HG02981 (cell line): ENCODE measurements around the gene FKBP1A.

Experiments used
- ATAC-seq: cut with Tn5 transposase; IDR thresholded peaks from one replicate; pipeline ENCODE4 v1.9.1; 2021; ENCODE audit warnings: mild to moderate bottlenecking, moderate library complexity; ENCODE audit not compliant: unreplicated experiment

Gene FKBP1A

DNA sequence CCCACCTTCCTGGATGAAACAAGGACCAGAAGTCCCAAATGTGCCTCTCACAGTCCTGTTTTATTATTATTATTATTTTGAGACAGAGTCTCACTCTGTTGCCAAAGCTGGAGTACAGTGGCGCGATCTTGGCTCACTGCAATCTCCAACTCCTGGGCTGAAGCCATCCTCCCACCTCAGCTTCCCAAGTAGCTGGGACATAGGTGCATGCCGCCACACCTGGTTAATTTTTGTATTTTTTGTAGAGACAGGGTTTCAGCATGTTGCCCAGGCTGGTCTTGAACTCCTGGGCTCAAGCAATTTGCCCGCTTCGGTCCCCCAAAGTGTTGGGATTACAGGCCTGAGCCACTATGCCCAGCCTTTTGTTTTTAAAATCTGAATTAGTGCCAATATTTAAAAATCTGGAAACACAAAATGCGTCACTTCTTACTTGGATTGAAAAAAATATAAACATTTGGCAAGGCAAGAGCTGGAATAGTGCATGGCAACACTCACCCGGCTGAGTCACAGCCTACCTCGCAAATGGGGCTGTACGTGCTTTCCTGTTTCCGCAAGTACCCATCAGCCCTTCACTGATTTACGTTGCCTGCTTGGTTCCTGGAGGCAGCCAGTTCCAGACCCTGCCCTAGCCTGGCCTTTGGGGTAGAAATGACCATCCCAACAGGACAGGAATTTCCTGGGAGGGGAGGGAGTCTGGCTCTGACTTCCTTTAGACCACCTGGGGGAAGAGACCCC, 70.2 kb downstream of the FKBP1A start:
- no peak for ATAC-seq

- no peak for ATAC-seq
These were observed 71.3 kb downstream of the FKBP1A start for GRCh38 chr20:1321654-1321939.

DNA sequence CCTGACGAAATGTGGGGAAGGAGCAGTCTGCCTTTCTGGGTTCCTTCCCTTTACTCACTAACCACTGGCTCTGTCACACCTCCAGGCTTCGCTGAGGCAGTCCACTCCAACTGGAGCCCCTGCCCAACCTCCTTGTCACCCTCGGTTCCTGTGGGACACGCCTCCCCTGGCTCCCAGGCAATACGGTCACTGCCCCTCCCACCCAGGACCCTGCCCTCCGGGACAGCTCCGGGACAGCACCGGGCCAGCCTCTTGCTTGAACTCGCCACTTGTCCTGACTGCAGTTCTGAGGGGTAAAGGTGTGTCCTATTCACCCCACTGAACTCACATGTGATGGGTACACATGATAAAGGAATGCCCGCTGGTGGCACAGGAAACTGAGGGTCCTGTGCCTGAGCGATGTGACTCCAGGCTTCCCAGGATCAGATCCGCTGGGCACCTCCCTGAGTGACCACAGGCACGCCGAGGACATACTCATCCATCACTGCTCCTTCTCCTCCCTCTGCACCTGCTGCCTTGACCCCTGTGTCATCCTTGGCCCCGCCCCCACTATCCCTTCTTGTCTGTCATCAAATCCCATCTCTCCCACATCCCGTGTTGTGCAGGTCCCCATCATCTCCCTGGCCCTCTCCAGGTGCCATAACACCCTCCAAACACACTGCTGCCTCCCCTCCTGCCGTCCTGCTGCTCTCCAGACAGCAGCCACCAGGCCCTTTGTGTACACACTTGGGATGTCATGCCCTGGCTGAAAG, 71.8 kb downstream of the FKBP1A start:
- no peak for ATAC-seq

GRCh38 chr20:1320016-1320415, 72.8 kb downstream of the FKBP1A start:
- no peak for ATAC-seq

- no peak for ATAC-seq
These were observed 73.4 kb downstream of the FKBP1A start for GRCh38 chr20:1319462-1319861.

DNA sequence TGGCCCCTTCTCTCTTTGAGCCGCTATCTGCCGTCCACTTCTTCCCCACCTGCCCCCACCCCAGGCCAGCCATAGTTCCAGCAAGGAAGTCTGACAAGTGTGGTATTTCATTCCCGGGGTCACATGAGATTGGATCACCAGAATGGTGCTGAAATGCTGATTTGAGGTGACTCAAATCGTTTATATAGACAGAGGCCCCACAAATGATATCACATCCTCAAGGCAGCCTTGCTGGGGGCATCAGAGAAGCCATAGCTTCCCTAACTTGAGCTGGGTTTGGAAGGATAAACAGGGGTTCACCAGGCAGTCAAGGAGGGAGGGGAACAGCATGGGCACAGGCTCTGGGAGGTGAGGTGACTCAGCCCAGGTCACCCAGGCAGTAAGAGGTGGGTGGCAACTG, 73.8 kb downstream of the FKBP1A start:
- no peak for ATAC-seq
